Fibroblast of the conjunctiva (primary cell): Measurements from ENCODE around the gene SEC24C.
"Not testable (repeated sequence)": the region's sequence is repeated elsewhere in the genome, so short reads cannot be mapped to it uniquely, and the experiment has no call there.

Experiments
- DNase-seq: peaks from one replicate; pipeline ENCODE4 v3.0.0-alpha.2; 2010; ENCODE audit warnings: low read depth

The SEC24C gene

GRCh38 chr10:73791871-73792400 is 47.8 kb downstream of the SEC24C start:
- no peak for DNase-seq

- no peak for DNase-seq
Observed at GRCh38 chr10:73793456-73793855, 49.3 kb downstream of the SEC24C start.

- not testable (repeated sequence) for DNase-seq
Observed at GRCh38 chr10:73795491-73795890, 51.3 kb downstream of the SEC24C start.

- not testable (repeated sequence) for DNase-seq
Observed at GRCh38 chr10:73796035-73796434, 51.9 kb downstream of the SEC24C start.

GRCh38 chr10:73796766-73797165 is 52.6 kb downstream of the SEC24C start:
- DNase-seq: no peak

GRCh38 chr10:73797324-73798025 is 53.3 kb downstream of the SEC24C start:
- DNase-seq: no peak

GRCh38 chr10:73798087-73798486 is 53.9 kb downstream of the SEC24C start:
- no peak for DNase-seq

- DNase-seq: no peak
Observed at GRCh38 chr10:73798927-73799560, 54.9 kb downstream of the SEC24C start.

- no peak for DNase-seq
Observed at GRCh38 chr10:73799899-73800559, 55.9 kb downstream of the SEC24C start.

GRCh38 chr10:73800560-73801252 is 56.5 kb downstream of the SEC24C start:
- no peak for DNase-seq

GRCh38 chr10:73801253-73801590 is 57.0 kb downstream of the SEC24C start:
- no peak for DNase-seq

GRCh38 chr10:73802276-73802991 is 58.3 kb downstream of the SEC24C start:
- DNase-seq: no peak

GRCh38 chr10:73803680-73804286 is 59.6 kb downstream of the SEC24C start:
- DNase-seq: no peak

GRCh38 chr10:73806176-73806950 is 62.2 kb downstream of the SEC24C start:
- no peak for DNase-seq

GRCh38 chr10:73807471-73807870 is 63.3 kb downstream of the SEC24C start:
- DNase-seq: no peak

- DNase-seq: no peak
Observed at GRCh38 chr10:73808021-73808815, 64.0 kb downstream of the SEC24C start.

GRCh38 chr10:73809061-73809818 is 65.1 kb downstream of the SEC24C start:
- DNase-seq: no peak

- no peak for DNase-seq
Observed at GRCh38 chr10:73810358-73810734, 66.2 kb downstream of the SEC24C start.
